ENCODE data around the gene MESP2.

Gene MESP2
- total RNA-seq = 0 to 0.11 (median 0) reads per million in 9 experiments

- no peaks in the 10 kb centered on the region for H3K4me1 Mint-ChIP-seq (ENCODE audit: low read depth in 2 of 2)
- DNase-seq = peak; percentile 8 to 28 (median 11)
- H3K4me3 Mint-ChIP-seq = peak within 1 kb of the TSS; percentile 51 to 64
- peaks cover 21 to 42% of the 10 kb centered on the region in 2 donors for H3K27me3 Mint-ChIP-seq
- no peaks in the 10 kb centered on the region for H3K9me3 Mint-ChIP-seq
- peaks cover 5% of the 10 kb centered on the region for H3K36me3 Mint-ChIP-seq (ENCODE audit: insufficient read depth)
- H3K27ac Mint-ChIP-seq = no peak within 1 kb of the TSS
- peak; percentile 57 for ATAC-seq (replicated peaks)
Measured at GRCh38 chr15:89776274-89777072, at the start of gene MESP2. MESP2 (plus strand) TSS chr15:89776332; CDS start chr15:89776358, 26 bp downstream.

- Mint-ChIP-seq H3K27me3 (peaks cover 0 to 27% of the 10 kb centered on the region in 2 donors), H3K9me3 (no peaks in the 10 kb centered on the region), H3K36me3 (ENCODE audit: insufficient read depth) (no peaks in the 10 kb centered on the region), H3K27ac (no peak overlapping the region), H3K4me1 (ENCODE audit: low read depth in 2 of 2) (no peaks in the 10 kb centered on the region), H3K4me3 (no peak overlapping the region)
- DNase-seq = no peak
- no peak for ATAC-seq (replicated peaks)
Measured at GRCh38 chr15:89728254-89728653, 47.9 kb upstream of the MESP2 start.

- ATAC-seq (replicated peaks) = no peak
- Mint-ChIP-seq H3K9me3 (no peaks in the 10 kb centered on the region), H3K4me3 (no peak overlapping the region), H3K27me3 (peaks cover 25 to 50% of the 10 kb centered on the region in 2 donors), H3K27ac (no peak overlapping the region), H3K4me1 (ENCODE audit: low read depth in 2 of 2) (no peaks in the 10 kb centered on the region), H3K36me3 (ENCODE audit: insufficient read depth) (no peaks in the 10 kb centered on the region)
- DNase-seq = no peak
Measured at GRCh38 chr15:89731275-89731674, 44.9 kb upstream of the MESP2 start.

- no peak for DNase-seq
- H3K27me3 Mint-ChIP-seq = peaks cover 38 to 63% of the 10 kb centered on the region in 2 donors
- no peak overlapping the region for H3K27ac Mint-ChIP-seq
- no peak for ATAC-seq (replicated peaks)
- H3K36me3 Mint-ChIP-seq (ENCODE audit: insufficient read depth) = no peaks in the 10 kb centered on the region
- H3K4me1 Mint-ChIP-seq (ENCODE audit: low read depth in 2 of 2) = no peaks in the 10 kb centered on the region
- no peak overlapping the region for H3K4me3 Mint-ChIP-seq
- no peaks in the 10 kb centered on the region for H3K9me3 Mint-ChIP-seq
Measured at GRCh38 chr15:89732451-89733172, 43.5 kb upstream of the MESP2 start.

- H3K36me3 Mint-ChIP-seq (ENCODE audit: insufficient read depth) = no peaks in the 10 kb centered on the region
- H3K9me3 Mint-ChIP-seq = no peaks in the 10 kb centered on the region
- DNase-seq = no peak
- H3K27ac Mint-ChIP-seq = no peak overlapping the region
- no peak for ATAC-seq (replicated peaks)
- peaks cover 0 to 2% of the 10 kb centered on the region in 2 donors for H3K4me1 Mint-ChIP-seq (ENCODE audit: low read depth in 2 of 2)
- no peak overlapping the region for H3K4me3 Mint-ChIP-seq
- peaks cover 42 to 56% of the 10 kb centered on the region in 2 donors for H3K27me3 Mint-ChIP-seq
Measured at GRCh38 chr15:89735773-89736172, 40.4 kb upstream of the MESP2 start.

GRCh38 chr15:89740137-89740536, 36.0 kb upstream of the MESP2 start:
- Mint-ChIP-seq H3K27ac (no peak overlapping the region), H3K9me3 (no peaks in the 10 kb centered on the region), H3K27me3 (peaks cover 27 to 41% of the 10 kb centered on the region in 2 donors), H3K36me3 (ENCODE audit: insufficient read depth) (no peaks in the 10 kb centered on the region), H3K4me1 (ENCODE audit: low read depth in 2 of 2) (peaks cover 0 to 2% of the 10 kb centered on the region in 2 donors), H3K4me3 (no peak overlapping the region)
- ATAC-seq (replicated peaks) (peak; percentile 90), DNase-seq (peak; percentile 56 to 67 (median 66))

- H3K4me3 Mint-ChIP-seq = no peak overlapping the region
- DNase-seq (no peak), ATAC-seq (replicated peaks) (no peak)
- H3K27me3 Mint-ChIP-seq = peaks cover 0 to 12% of the 10 kb centered on the region in 2 donors
- H3K4me1 Mint-ChIP-seq (ENCODE audit: low read depth in 2 of 2) = peaks cover 0 to 2% of the 10 kb centered on the region in 2 donors
- no peak overlapping the region for H3K27ac Mint-ChIP-seq
- no peaks in the 10 kb centered on the region for H3K36me3 Mint-ChIP-seq (ENCODE audit: insufficient read depth)
- H3K9me3 Mint-ChIP-seq = no peaks in the 10 kb centered on the region
Measured at GRCh38 chr15:89743011-89743410, 33.1 kb upstream of the MESP2 start.

GRCh38 chr15:89743594-89743993, 32.5 kb upstream of the MESP2 start:
- H3K27me3 Mint-ChIP-seq = peaks cover 0 to 10% of the 10 kb centered on the region in 2 donors
- DNase-seq (no peak), ATAC-seq (replicated peaks) (no peak)
- H3K4me3 Mint-ChIP-seq = no peak overlapping the region
- no peaks in the 10 kb centered on the region for H3K36me3 Mint-ChIP-seq (ENCODE audit: insufficient read depth)
- H3K4me1 Mint-ChIP-seq (ENCODE audit: low read depth in 2 of 2) = peaks cover 0 to 2% of the 10 kb centered on the region in 2 donors
- H3K9me3 Mint-ChIP-seq = no peaks in the 10 kb centered on the region
- no peak overlapping the region for H3K27ac Mint-ChIP-seq

GRCh38 chr15:89745131-89745530, 31.0 kb upstream of the MESP2 start:
- Mint-ChIP-seq H3K27me3 (peaks cover 0 to 10% of the 10 kb centered on the region in 2 donors), H3K36me3 (ENCODE audit: insufficient read depth) (peaks cover 4% of the 10 kb centered on the region), H3K9me3 (no peaks in the 10 kb centered on the region), H3K4me1 (ENCODE audit: low read depth in 2 of 2) (peaks cover 5 to 6% of the 10 kb centered on the region in 2 donors), H3K27ac (peak overlapping the region in 1 of 2 donors; percentile 61), H3K4me3 (no peak overlapping the region)
- DNase-seq (no peak), ATAC-seq (replicated peaks) (no peak)

- H3K27me3 Mint-ChIP-seq = peaks cover 0 to 10% of the 10 kb centered on the region in 2 donors
- DNase-seq (no peak), ATAC-seq (replicated peaks) (no peak)
- no peak overlapping the region for H3K27ac Mint-ChIP-seq
- H3K36me3 Mint-ChIP-seq (ENCODE audit: insufficient read depth) = peaks cover 7% of the 10 kb centered on the region
- H3K9me3 Mint-ChIP-seq = no peaks in the 10 kb centered on the region
- H3K4me1 Mint-ChIP-seq (ENCODE audit: low read depth in 2 of 2) = peaks cover 5 to 6% of the 10 kb centered on the region in 2 donors
- H3K4me3 Mint-ChIP-seq = no peak overlapping the region
Measured at GRCh38 chr15:89745768-89746167, 30.4 kb upstream of the MESP2 start.

GRCh38 chr15:89746386-89746780, 29.7 kb upstream of the MESP2 start:
- Mint-ChIP-seq H3K36me3 (ENCODE audit: insufficient read depth) (peaks cover 8% of the 10 kb centered on the region), H3K27ac (no peak overlapping the region), H3K9me3 (no peaks in the 10 kb centered on the region), H3K27me3 (peaks cover 0 to 10% of the 10 kb centered on the region in 2 donors), H3K4me1 (ENCODE audit: low read depth in 2 of 2) (peaks cover 5 to 6% of the 10 kb centered on the region in 2 donors), H3K4me3 (no peak overlapping the region)
- DNase-seq (no peak), ATAC-seq (replicated peaks) (no peak)

GRCh38 chr15:89747708-89748682, 28.1 kb upstream of the MESP2 start:
- DNase-seq (no peak), ATAC-seq (replicated peaks) (no peak)
- H3K27me3 Mint-ChIP-seq = peaks cover 0 to 10% of the 10 kb centered on the region in 2 donors
- H3K4me3 Mint-ChIP-seq = peak overlapping the region in 1 of 2 donors; percentile 79
- H3K4me1 Mint-ChIP-seq (ENCODE audit: low read depth in 2 of 2) = peaks cover 5 to 6% of the 10 kb centered on the region in 2 donors
- peaks cover 10% of the 10 kb centered on the region for H3K36me3 Mint-ChIP-seq (ENCODE audit: insufficient read depth)
- no peak overlapping the region for H3K27ac Mint-ChIP-seq
- H3K9me3 Mint-ChIP-seq = no peaks in the 10 kb centered on the region

GRCh38 chr15:89749054-89749453, 27.1 kb upstream of the MESP2 start:
- Mint-ChIP-seq H3K9me3 (no peaks in the 10 kb centered on the region), H3K36me3 (ENCODE audit: insufficient read depth) (peaks cover 10% of the 10 kb centered on the region), H3K27ac (no peak overlapping the region), H3K27me3 (peaks cover 0 to 6% of the 10 kb centered on the region in 2 donors), H3K4me3 (peak overlapping the region; percentile 78 to 79), H3K4me1 (ENCODE audit: low read depth in 2 of 2) (peaks cover 5 to 6% of the 10 kb centered on the region in 2 donors)
- ATAC-seq (replicated peaks) (no peak), DNase-seq (no peak)
